GM12801 (cell line): Measurements from ENCODE around the gene ATP1A1.

Source experiments
- CTCF ChIP-seq: IDR thresholded peaks from one replicate; pipeline ENCODE4 v1.5.1; 2011; ENCODE audit warnings: control low read depth; ENCODE audit not compliant: insufficient read length; ENCODE audit errors: extremely low read depth

ATP1A1 gene

GRCh38 chr1:116362050-116362449 lies 11.0 kb upstream of the ATP1A1 start:
- no peak for TF ChIP-seq CTCF

GRCh38 chr1:116365353-116365780 lies 7.7 kb upstream of the ATP1A1 start:
- TF ChIP-seq CTCF, result no peak

GRCh38 chr1:116365857-116366256 lies 7.2 kb upstream of the ATP1A1 start:
- no peak for TF ChIP-seq CTCF

- no peak for TF ChIP-seq CTCF
Measured at GRCh38 chr1:116367256-116367945, 5.6 kb upstream of the ATP1A1 start.

- TF ChIP-seq CTCF, result no peak
Measured at GRCh38 chr1:116368241-116368640, 4.8 kb upstream of the ATP1A1 start.

GRCh38 chr1:116370181-116370580 lies 2.9 kb upstream of the ATP1A1 start:
- no peak for TF ChIP-seq CTCF

GRCh38 chr1:116371752-116372151 lies 1.3 kb upstream of the ATP1A1 start:
- TF ChIP-seq CTCF, result no peak
